ENCODE measurements around the gene PIK3CG. TPM values are rescaled to one million over a fixed set of nuclear protein-coding genes. Genes with fewer than 3 reads are reported as not detected.

Gene PIK3CG
- total RNA-seq, 1 experiment from 2014 or later, result 0.05 TPM

- no peak overlapping the region for H3K4me2 ChIP-seq (ENCODE audit: low read length)
- CTCF ChIA-PET, result no interaction called here
- RAD21 ChIA-PET (ENCODE audit: low non-redundant PET in 1 of 2, low total read pairs in 2 of 2, uncharacterized antibody in 2 of 2, unreplicated experiment in 2 of 2), result no interaction called here
- TF ChIP-seq EZH2 (IDR thresholded peaks at IDR 0.05) (no peak), CEBPB (IDR thresholded peaks at IDR 0.05; ENCODE audit: low read depth) (no peak), JUND (IDR thresholded peaks at IDR 0.05) (no peak), POLR2AphosphoS5 (IDR thresholded peaks at IDR 0.05; ENCODE audit: low read depth, low read length) (no peak), TCF7L2 (IDR thresholded peaks at IDR 0.05; ENCODE audit: borderline replicate concordance, extremely low read depth, insufficient read depth, insufficient read length) (no peak), SRF (IDR thresholded peaks at IDR 0.05; ENCODE audit: low read depth) (no peak), SIN3A (IDR thresholded peaks at IDR 0.05; ENCODE audit: low read depth) (no peak), REST (IDR thresholded peaks at IDR 0.05; ENCODE audit: low read depth) (no peak), EZH2phosphoT487 (IDR thresholded peaks at IDR 0.05; ENCODE audit: borderline replicate concordance) (no peak), FOSL1 (IDR thresholded peaks at IDR 0.05; ENCODE audit: low read depth) (no peak), CTCF (IDR thresholded peaks at IDR 0.05 in 2 of 3, conservative IDR thresholded peaks at IDR 0.05 in 1 of 3; ENCODE audit: borderline replicate concordance in 1 of 3, insufficient read depth in 1 of 3, low read depth in 2 of 3, low read length in 2 of 3) (no peak), ZNF274 (IDR thresholded peaks at IDR 0.05; ENCODE audit: low read depth, low read length) (no peak), YY1 (IDR thresholded peaks at IDR 0.05; ENCODE audit: extremely low read depth, insufficient replicate concordance, low read depth, low read length) (no peak), POLR2A (IDR thresholded peaks at IDR 0.05; ENCODE audit: borderline replicate concordance, extremely low read depth, insufficient read depth, insufficient read length) (no peak), ZBTB33 (IDR thresholded peaks at IDR 0.05; ENCODE audit: extremely low read depth, insufficient replicate concordance, low read length) (no peak), MAX (IDR thresholded peaks at IDR 0.05) (no peak), EGR1 (IDR thresholded peaks at IDR 0.05; ENCODE audit: low read depth) (no peak), ZFX (IDR thresholded peaks at IDR 0.05) (no peak), SP1 (IDR thresholded peaks at IDR 0.05; ENCODE audit: low read depth) (no peak), ATF3 (IDR thresholded peaks at IDR 0.05) (no peak)
- H3K27me3 ChIP-seq (ENCODE audit: insufficient read depth, low read length), result no peaks in the 10 kb centered on the region
- DNase-seq (ENCODE audit: low read depth, low spot score), result no peak
- intact Hi-C loops (cut with micrococcal nuclease), result no loop called here
- H3K4me1 ChIP-seq (ENCODE audit: control insufficient read depth in 1 of 2, insufficient read depth in 2 of 2, low read length in 2 of 2), result no peaks in the 10 kb centered on the region
- no peak overlapping the region for H3K27ac ChIP-seq (ENCODE audit: low read depth, low read length)
- H3K36me3 ChIP-seq (ENCODE audit: control insufficient read depth in 1 of 2, insufficient read depth in 2 of 2, low read length in 2 of 2), result no peaks in the 10 kb centered on the region
- H3K79me2 ChIP-seq (ENCODE audit: insufficient read depth, low read length), result no peaks in the 10 kb centered on the region
- no peak for ATAC-seq
- H4K20me1 ChIP-seq (ENCODE audit: insufficient read depth), result no peaks in the 10 kb centered on the region
- no peak overlapping the region for H2AFZ ChIP-seq (ENCODE audit: low read depth, low read length, poor library complexity, severe bottlenecking)
- no peaks in the 10 kb centered on the region for H3K9me2 ChIP-seq (ENCODE audit: insufficient read depth)
- H3K9me3 ChIP-seq (ENCODE audit: control insufficient read depth in 1 of 2, insufficient read depth in 1 of 2, low read depth in 1 of 2, low read length in 2 of 2), result no peaks in the 10 kb centered on the region
- BruUV-seq (replicated peaks), result no TSS peak
- POLR2A ChIA-PET, result no interaction called here
- H3K9ac ChIP-seq (ENCODE audit: low read length), result no peak overlapping the region
- no peak overlapping the region for H3K4me3 ChIP-seq (replicated peaks in 1 of 2; ENCODE audit: low read depth in 1 of 2, low read length in 2 of 2)
Observed at GRCh38 chr7:106871793-106872571, 6.9 kb downstream of the PIK3CG start.

All from HCT116 (cell line).